Left cardiac atrium (tissue), 4 donors: ENCODE results near the gene UBE2E2. TPM values are rescaled to one million over a fixed set of nuclear protein-coding genes. Genes with fewer than 3 reads are reported as not detected.

Experiments used
- ATAC-seq, 2 donors: fragments of 200-7000 bp; cut with Tn5 transposase; one replicate each; pipeline ENCODE4 v1.9.1; 2020; ENCODE audit warnings: mild to moderate bottlenecking in 2 of 2, moderate library complexity in 2 of 2
- DNase-seq: peaks from one replicate; pipeline ENCODE4 v3.0.0-alpha.2; 2020
- intact Hi-C, 2 donors: fragments of 100-400 bp; cut with DNase I; formaldehyde crosslinking; loops; one replicate each; pipeline versions ENCODE4 v1.14.1 to v1.15.1; 2022 to 2023
- total RNA-seq, 2 donors: library from RNA; stranded (reverse); fragmentation: NEBNext Ultra II Directional; extraction: Animal tissue kit (Norgen Biotek cat#: 25700); gene quantifications; one replicate each; pipeline ENCODE4 v1.2.1, GENCODE V29; 2021
- donor health status: DM: no; HTN: yes; CAD: no.
- donor health status: DM: no; HTN: yes; CAD: no; lungs with severe emphysema.
- donor health status: DM: yes; HTN: yes; CAD: no.
- donor health status: Dilated cardiomyopathy.

The UBE2E2 gene
- total RNA-seq, 2 donors from 2014 or later: 45.6 to 54.0 TPM

DNA sequence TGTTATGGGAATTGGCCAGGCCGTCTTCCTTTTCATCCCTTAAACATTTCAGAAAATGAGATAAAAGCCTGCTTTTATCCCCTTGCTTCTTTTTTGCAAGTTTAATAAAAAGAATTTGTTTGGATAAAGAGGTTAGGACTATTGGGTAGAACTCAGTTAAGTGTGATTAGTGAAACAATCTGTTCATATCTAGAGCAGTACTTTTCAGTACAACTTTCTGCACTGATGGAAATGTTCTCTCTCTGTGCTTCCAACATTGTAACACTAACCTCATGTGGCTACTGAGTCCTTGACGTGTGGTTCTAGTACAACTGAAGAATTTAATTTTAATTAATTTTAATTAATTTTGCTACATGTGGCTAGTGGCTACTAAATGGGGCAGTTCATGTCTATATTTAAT lies 246.9 kb downstream of the UBE2E2 start:
- ATAC-seq (no peak), DNase-seq (no peak)
- intact Hi-C loops: no loop called here

DNA sequence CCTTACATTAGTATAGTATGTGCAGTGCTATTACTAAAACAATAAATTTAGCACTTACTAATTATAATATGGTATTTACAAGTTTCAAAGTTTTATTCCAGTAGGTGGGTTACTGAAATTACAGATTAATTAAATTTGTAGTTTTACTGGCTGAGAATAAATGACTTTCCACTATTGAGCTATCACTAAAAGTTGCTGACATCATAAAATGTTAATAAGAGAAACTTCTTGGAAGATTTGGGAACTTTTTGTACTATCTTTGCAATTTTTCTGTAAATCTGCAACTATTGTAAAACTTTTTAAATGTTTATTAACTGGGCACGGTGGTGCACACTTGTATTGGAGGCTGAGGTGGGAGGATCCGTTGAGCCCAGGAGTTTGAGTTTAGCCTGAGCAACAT lies 247.7 kb downstream of the UBE2E2 start:
- DNase-seq: no peak
- intact Hi-C loops: no loop called here
- ATAC-seq: no peak

- intact Hi-C loops: no loop called here
- DNase-seq (no peak), ATAC-seq (no peak)
Observed at GRCh38 chr3:23452408-23452807, 249.3 kb downstream of the UBE2E2 start.

- DNase-seq: no peak
- intact Hi-C loops: no loop called here
Observed at GRCh38 chr3:23455084-23455483, 252.0 kb downstream of the UBE2E2 start.

DNA sequence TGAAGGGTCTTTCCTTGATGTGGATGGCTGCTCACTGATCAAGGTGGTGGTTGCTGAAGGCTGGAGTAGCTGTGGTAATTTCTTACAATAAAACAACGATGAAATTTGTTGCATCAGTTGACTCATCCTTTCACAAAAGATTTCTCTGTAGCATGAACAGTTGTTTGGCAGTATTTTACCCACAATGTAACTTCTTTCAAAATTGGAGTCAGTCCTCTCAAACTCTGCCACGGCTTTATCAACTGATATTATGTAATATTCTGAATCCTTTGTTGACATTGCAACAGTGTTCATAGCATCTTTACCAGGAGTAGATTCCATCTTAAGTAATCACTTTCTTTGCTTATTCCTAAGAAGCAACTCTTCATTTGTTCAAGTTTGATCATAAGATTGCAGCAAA lies 252.6 kb downstream of the UBE2E2 start:
- DNase-seq: no peak
- intact Hi-C loops: no loop called here
- ATAC-seq: peak in 1 of 2 donors; percentile 76

More at GRCh38 chr3:23455084-23455483, 252.0 kb downstream of the UBE2E2 start:
- ATAC-seq: peak in 1 of 2 donors; percentile 86

DNA sequence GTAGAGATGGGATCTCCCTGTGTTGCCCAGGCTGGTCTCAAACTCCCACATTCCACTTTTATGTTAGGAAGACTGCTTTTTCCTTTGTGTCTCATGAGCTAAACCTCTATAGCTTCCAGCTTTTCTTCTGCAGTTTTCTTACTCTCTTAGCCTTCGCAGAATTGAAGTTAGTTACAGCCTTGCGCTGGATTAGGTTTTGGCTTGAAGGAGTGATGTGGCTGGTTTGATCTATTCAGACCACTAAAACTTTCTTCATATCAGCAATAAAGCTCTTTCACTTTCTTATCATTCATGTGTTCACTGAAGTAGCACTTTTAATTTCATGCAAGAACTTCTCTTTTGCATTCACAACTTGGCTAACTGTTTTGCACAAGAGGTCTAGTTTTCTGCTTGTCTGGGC lies 254.6 kb downstream of the UBE2E2 start:
- intact Hi-C loops: no loop called here
- ATAC-seq (no peak), DNase-seq (no peak)

DNA sequence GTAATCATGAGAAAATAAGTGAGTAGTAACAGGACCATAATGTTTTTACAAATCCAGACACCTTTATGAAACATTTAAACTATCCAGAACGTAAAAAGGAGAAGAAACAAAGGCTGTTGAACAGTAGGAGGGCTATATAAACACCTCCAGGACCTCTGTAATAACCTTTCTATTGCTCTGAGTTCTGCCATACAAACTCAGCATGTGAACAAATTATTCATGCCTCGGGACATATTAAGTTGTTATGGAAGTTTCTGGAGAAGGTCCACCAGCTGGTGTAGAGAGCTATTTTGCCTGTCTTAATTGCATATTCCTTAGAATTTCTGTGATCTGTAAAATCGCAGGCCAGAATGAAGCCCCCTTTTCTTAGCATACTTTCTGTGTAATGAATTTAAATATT lies 256.3 kb downstream of the UBE2E2 start:
- DNase-seq (no peak), ATAC-seq (no peak)
- intact Hi-C loops: no loop called here

DNA sequence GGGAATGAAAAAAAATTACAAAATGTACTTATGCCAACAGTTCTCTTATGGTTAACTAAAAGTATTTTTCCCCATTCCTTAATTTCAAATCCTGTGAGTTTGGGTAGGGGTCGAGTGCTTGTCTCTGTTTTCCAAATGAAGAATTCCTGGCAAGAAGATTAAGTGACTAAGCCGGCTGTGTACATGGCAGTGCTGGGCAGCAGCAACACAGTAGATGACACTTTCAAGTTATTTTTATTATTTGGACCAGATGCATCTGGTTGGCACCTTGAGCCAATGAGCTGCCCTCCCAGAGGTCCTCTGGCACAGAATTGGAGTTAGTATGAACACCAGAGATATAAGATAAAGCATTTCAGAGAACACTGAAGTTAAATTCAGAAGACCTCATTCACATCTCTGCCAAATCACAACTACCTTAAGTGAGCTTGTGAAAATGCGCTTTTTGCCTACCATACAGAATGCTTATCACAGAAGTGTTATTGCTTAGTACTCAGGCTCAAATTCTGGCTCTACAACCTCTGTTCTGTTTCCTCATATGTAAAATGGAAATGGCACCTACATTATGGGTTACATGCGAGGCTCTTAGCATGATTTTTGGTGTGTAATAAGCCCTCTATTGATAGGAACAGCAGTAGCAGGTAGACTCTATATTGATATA lies 256.9 kb downstream of the UBE2E2 start:
- ATAC-seq: peak; percentile 87 to 95
- intact Hi-C loops: no loop called here
- DNase-seq: peak; percentile 24

DNA sequence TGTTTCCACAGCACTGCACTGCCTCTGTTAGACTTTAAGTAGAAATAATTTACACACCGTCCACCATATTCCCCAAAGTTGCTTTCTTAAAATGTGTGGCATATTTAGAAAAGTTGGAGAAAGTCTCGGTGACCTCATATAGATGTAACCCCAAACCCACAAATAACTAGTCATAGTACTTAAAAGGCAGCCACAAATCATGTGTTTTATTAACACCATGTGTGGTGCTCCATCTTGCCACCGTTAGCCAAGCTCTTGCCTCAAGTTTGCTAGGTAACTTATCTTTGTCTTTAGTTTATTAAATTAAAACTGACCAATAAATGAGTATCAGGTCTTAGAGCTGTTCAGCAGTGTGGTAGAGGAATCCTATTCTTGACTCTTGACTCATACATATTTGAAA lies 257.9 kb downstream of the UBE2E2 start:
- intact Hi-C loops: no loop called here

GRCh38 chr3:23463791-23464190 lies 260.7 kb downstream of the UBE2E2 start:
- ATAC-seq: no peak
- intact Hi-C loops: no loop called here

More for the DNA sequence above, 257.9 kb downstream of the UBE2E2 start:
- no peak for ATAC-seq
- DNase-seq: no peak

GRCh38 chr3:23465569-23465968 lies 262.4 kb downstream of the UBE2E2 start:
- no peak for DNase-seq
- no peak for ATAC-seq
- intact Hi-C loops: no loop called here

More at GRCh38 chr3:23463791-23464190, 260.7 kb downstream of the UBE2E2 start:
- no peak for DNase-seq

GRCh38 chr3:23468203-23468602 lies 265.1 kb downstream of the UBE2E2 start:
- no peak for ATAC-seq
- no peak for DNase-seq
- intact Hi-C loops: no loop called here

- no peak for DNase-seq
- ATAC-seq: no peak
- intact Hi-C loops: no loop called here
Observed at GRCh38 chr3:23474580-23475357, 271.6 kb downstream of the UBE2E2 start.

- intact Hi-C loops: no loop called here
- ATAC-seq: no peak
Observed at GRCh38 chr3:23475446-23475845, 272.3 kb downstream of the UBE2E2 start.

DNA sequence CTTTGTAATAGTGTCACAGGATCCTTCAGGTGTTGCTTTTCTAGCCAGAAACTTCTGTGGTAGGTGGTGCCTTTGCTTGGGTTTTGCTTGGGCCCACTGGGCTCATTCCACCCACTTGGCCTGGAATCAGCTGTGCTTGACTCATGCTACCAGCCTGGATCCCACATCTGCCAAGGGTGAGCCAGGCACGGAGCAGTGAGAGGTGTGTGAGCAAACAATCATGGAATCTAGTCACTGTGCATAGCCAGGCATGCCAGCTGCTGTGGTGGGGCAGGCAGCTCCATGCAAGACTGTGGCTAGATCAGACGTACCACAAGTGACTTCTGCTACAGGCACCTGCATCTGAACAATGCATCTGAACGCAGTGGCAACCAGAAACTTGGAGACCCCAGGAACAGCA lies 275.9 kb downstream of the UBE2E2 start:
- ATAC-seq (peak in 1 of 2 donors; percentile 52), DNase-seq (no peak)
- intact Hi-C loops: no loop called here

More at GRCh38 chr3:23475446-23475845, 272.3 kb downstream of the UBE2E2 start:
- no peak for DNase-seq

DNA sequence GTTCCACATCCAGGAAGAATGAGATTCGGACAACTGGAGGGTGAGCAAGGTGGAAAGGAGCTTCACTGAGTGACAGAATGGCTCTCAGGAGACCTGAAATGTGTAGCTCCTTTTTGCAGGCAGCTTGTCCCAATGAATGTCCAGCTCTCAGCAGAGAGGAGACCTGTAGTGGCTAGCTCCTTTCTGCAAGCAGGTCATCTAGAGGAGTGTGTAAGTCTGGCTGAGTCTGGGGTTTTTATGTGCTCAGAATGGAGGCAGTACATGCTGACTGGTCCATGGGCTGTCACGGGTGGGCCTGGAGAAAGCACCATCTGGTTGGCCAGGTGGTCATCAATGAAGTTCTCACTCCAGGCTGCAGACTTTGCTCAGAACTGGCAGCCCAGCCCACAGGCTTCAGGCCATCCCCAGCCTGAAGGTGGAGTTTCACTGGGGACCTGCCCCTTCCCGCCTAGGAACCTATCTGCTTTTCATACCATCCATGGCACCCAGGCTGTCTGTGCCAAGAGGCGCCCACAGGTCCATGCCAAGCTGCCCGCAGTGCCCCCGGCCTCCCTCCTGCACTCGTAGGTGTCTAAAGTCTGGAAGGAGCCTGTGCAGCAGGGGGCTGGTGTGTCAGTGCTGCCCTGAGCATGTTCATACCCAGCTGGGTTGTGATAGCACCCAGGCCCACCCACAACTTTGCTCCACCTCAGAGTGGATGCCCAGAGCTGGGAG lies 276.6 kb downstream of the UBE2E2 start:
- ATAC-seq (no peak), DNase-seq (no peak)
- intact Hi-C loops: no loop called here

- intact Hi-C loops: no loop called here
- DNase-seq: no peak
- ATAC-seq: no peak
Observed at GRCh38 chr3:23480329-23480714, 277.2 kb downstream of the UBE2E2 start.

- ATAC-seq (no peak), DNase-seq (no peak)
- intact Hi-C loops: no loop called here
Observed at GRCh38 chr3:23481011-23481615, 278.0 kb downstream of the UBE2E2 start.

DNA sequence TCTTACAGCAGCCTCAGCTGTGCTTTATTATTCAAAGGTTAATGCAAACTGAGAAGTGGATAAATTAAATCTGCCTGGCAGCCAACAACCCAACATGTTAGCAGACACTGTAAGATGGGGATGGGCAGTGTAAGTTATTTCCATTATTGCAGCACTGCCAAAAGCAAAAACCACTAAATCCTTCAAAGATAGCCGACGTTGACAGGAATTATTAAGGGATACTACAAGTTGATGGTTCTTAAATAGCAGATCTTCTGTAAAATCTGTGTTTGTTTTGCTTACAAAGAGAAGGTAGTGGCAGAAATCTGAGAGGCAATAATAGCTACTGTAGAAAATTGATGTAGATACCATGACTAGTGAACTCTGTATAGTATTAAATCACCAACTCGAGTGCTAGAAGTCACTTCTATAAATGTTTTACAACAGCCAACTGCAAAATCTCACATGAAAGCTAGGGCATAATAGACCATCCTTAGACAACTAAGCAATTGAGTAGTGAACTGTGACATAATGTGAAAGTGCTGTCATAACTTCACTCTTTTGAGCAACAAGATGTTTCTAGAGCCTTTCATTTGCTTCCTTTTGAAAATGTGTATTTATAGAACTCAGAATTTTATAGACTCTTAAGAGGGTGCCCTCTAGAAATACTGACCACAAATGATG lies 278.6 kb downstream of the UBE2E2 start:
- DNase-seq (no peak), ATAC-seq (no peak)
- intact Hi-C loops: no loop called here
